GM23338 (cell line): ENCODE results near the gene CNPY1. TPM values are rescaled to one million over a fixed set of nuclear protein-coding genes. Genes with fewer than 3 reads are reported as not detected.
A peak's percentile ranks its signal among the peaks of the same experiment; 100 is the strongest.

Experiments
- ATAC-seq: fragments of 200-7000 bp; cut with Tn5 transposase; 3 replicates; pipeline ENCODE4 v1.9.1; 2020
- DNase-seq: peaks from one replicate; pipeline ENCODE4 v3.0.0-alpha.2; 2015; ENCODE audit warnings: low spot score
- H2AFZ ChIP-seq: fragments of 200-600 bp; sonication (generic); 2 replicates; pipeline ENCODE4 v1.8.0; 2016; ENCODE audit warnings: antibody characterized with exemption, mild to moderate bottlenecking, moderate library complexity
- H3F3A ChIP-seq: fragments of 200-600 bp; sonication (generic); replicated peaks from 2 replicates; pipeline ENCODE4 v1.8.0; 2017; ENCODE audit warnings: antibody characterized with exemption, mixed run types, low read depth
- H3K27ac ChIP-seq: fragments of 200-600 bp; sonication (generic); 2 replicates; pipeline ENCODE4 v1.6.1; 2016; ENCODE audit warnings: low read depth
- H3K27me3 ChIP-seq: fragments of 200-600 bp; sonication (generic); 2 replicates; pipeline ENCODE4 v1.8.0; 2016; ENCODE audit warnings: mild to moderate bottlenecking, mixed run types, moderate library complexity; ENCODE audit not compliant: insufficient read depth
- H3K36me3 ChIP-seq: fragments of 200-600 bp; sonication (generic); 2 replicates; pipeline ENCODE4 v1.8.0; 2016; ENCODE audit warnings: mild to moderate bottlenecking; ENCODE audit not compliant: insufficient read depth
- H3K4me1 ChIP-seq: fragments of 200-600 bp; sonication (generic); 2 replicates; pipeline ENCODE4 v1.8.0; 2016; ENCODE audit warnings: mild to moderate bottlenecking, moderate library complexity; ENCODE audit not compliant: insufficient read depth
- H3K4me2 ChIP-seq: fragments of 200-600 bp; sonication (generic); 2 replicates; pipeline ENCODE4 v1.7.1; 2017; ENCODE audit warnings: mixed run types
- H3K4me3 ChIP-seq: fragments of 200-600 bp; sonication (generic); 2 replicates; pipeline ENCODE4 v1.6.1; 2016; ENCODE audit warnings: mixed run types
- H3K79me2 ChIP-seq: fragments of 200-600 bp; sonication (generic); replicated peaks from 2 replicates; pipeline ENCODE4 v1.8.0; 2017; ENCODE audit warnings: mild to moderate bottlenecking; ENCODE audit not compliant: insufficient read depth
- H3K9me2 ChIP-seq: fragments of 200-600 bp; sonication (generic); 2 replicates; pipeline ENCODE4 v1.8.0; 2017; ENCODE audit not compliant: insufficient read depth
- H4K20me1 ChIP-seq: fragments of 200-600 bp; sonication (generic); replicated peaks from 2 replicates; pipeline ENCODE4 v1.8.0; 2017; ENCODE audit warnings: mild to moderate bottlenecking; ENCODE audit not compliant: insufficient read depth
- H3K27ac Mint-ChIP-seq: 2 replicates; pipeline ENCODE4 v1.8.0; 2020; ENCODE audit warnings: inconsistent platforms, mild to moderate bottlenecking, moderate library complexity, mixed read lengths
- H3K27me3 Mint-ChIP-seq: 3 replicates; pipeline ENCODE4 v1.8.0; 2022; ENCODE audit warnings: low read depth, mild to moderate bottlenecking, moderate library complexity, mixed read lengths, inconsistent platforms; ENCODE audit not compliant: insufficient read depth, poor library complexity
- H3K36me3 Mint-ChIP-seq: 3 replicates; pipeline ENCODE4 v1.8.0; 2021; ENCODE audit warnings: low read depth, mild to moderate bottlenecking, inconsistent platforms, moderate library complexity, mixed read lengths
- H3K4me1 Mint-ChIP-seq: 3 replicates; pipeline ENCODE4 v1.8.0; 2020; ENCODE audit warnings: mild to moderate bottlenecking, inconsistent platforms, mixed read lengths
- H3K4me3 Mint-ChIP-seq: 3 replicates; pipeline ENCODE4 v1.8.0; 2021; ENCODE audit warnings: moderate library complexity, mild to moderate bottlenecking, inconsistent platforms, mixed read lengths
- H3K9me3 Mint-ChIP-seq: 3 replicates; pipeline ENCODE4 v1.8.0; 2020; ENCODE audit warnings: moderate library complexity, mild to moderate bottlenecking, inconsistent platforms, mixed read lengths
- CREB1 ChIP-seq: fragments of 250-450 bp; sonication (Bioruptor Pico); IDR thresholded peaks from 2 replicates; pipeline ENCODE4 v1.5.0; 2020; ENCODE audit warnings: low read depth, mild to moderate bottlenecking, moderate library complexity
- EZH2 ChIP-seq: fragments of 200-600 bp; sonication (generic); IDR thresholded peaks from one replicate; pipeline ENCODE4 v1.8.0; 2017; ENCODE audit warnings: antibody characterized with exemption, mild to moderate bottlenecking, low read depth; ENCODE audit not compliant: unreplicated experiment
- EZH2phosphoT487 ChIP-seq: fragments of 200-600 bp; sonication (generic); IDR thresholded peaks from one replicate; pipeline ENCODE4 v1.8.1; 2018; ENCODE audit warnings: antibody characterized with exemption; ENCODE audit not compliant: unreplicated experiment
- JUNB ChIP-seq: IDR thresholded peaks from one replicate; pipeline ENCODE4 v1.6.1; 2016; ENCODE audit warnings: antibody characterized with exemption; ENCODE audit not compliant: unreplicated experiment
- NANOG ChIP-seq: IDR thresholded peaks from 2 replicates; pipeline ENCODE4 v1.6.1; 2016; ENCODE audit warnings: antibody characterized with exemption, borderline replicate concordance
- POLR2AphosphoS5 ChIP-seq: IDR thresholded peaks from 2 replicates; pipeline ENCODE4 v1.6.1; 2016; ENCODE audit warnings: antibody characterized with exemption, low read depth
- REST ChIP-seq: IDR thresholded peaks from one replicate; pipeline ENCODE4 v1.6.1; 2018; ENCODE audit warnings: antibody characterized with exemption; ENCODE audit not compliant: unreplicated experiment
- STAT1 ChIP-seq: IDR thresholded peaks from one replicate; pipeline ENCODE4 v1.6.1; 2016; ENCODE audit warnings: antibody characterized with exemption; ENCODE audit not compliant: unreplicated experiment
- ZNF114 ChIP-seq: fragments of 250-450 bp; sonication (Bioruptor Pico); IDR thresholded peaks from 2 replicates; pipeline ENCODE4 v1.5.0; 2020; ENCODE audit warnings: mild to moderate bottlenecking, moderate library complexity
- ZNF331 ChIP-seq: fragments of 250-450 bp; sonication (Bioruptor Pico); IDR thresholded peaks from 2 replicates; pipeline ENCODE4 v1.5.0; 2020; ENCODE audit warnings: low read depth, mild to moderate bottlenecking, moderate library complexity
- polyA plus RNA-seq: library from polyadenylated mRNA; unstranded; fragments of >200 nt; fragmentation: Nextera tagmentation; extraction: Ambion mirVana; gene quantifications from 2 replicates; pipeline ENCODE4 v1.2.1, GENCODE V29; 2016
- total RNA-seq: library from RNA; depleted of rRNA; stranded (reverse); fragments of >200 nt; shearing (Covaris generic); gene quantifications from 2 replicates; pipeline ENCODE4 v1.2.3, GENCODE V29; 2014
- TF ChIP-seq, protein P1 (sequence below): fragments of 250-450 bp; sonication (Bioruptor Pico); IDR thresholded peaks from 2 replicates; pipeline ENCODE4 v1.5.0; 2020; ENCODE audit warnings: mild to moderate bottlenecking, moderate library complexity
- TF ChIP-seq, protein P2 (sequence below): IDR thresholded peaks from 2 replicates; pipeline ENCODE4 v1.6.1; 2016; ENCODE audit warnings: antibody characterized with exemption
- TF ChIP-seq, protein P3 (sequence below), 2 experiments: fragments of 200-600 bp in 1 of 2; sonication (generic) in 1 of 2; conservative IDR thresholded peaks; 2 replicates each; pipeline versions ENCODE4 v1.5.1 to v1.6.1; 2016 to 2017; ENCODE audit warnings: antibody characterized with exemption in 2 of 2, low read depth in 2 of 2, mild to moderate bottlenecking in 2 of 2, moderate library complexity in 1 of 2

Gene CNPY1
- total and polyA plus RNA-seq, 2 experiments from 2014 or later: not detected

DNA sequence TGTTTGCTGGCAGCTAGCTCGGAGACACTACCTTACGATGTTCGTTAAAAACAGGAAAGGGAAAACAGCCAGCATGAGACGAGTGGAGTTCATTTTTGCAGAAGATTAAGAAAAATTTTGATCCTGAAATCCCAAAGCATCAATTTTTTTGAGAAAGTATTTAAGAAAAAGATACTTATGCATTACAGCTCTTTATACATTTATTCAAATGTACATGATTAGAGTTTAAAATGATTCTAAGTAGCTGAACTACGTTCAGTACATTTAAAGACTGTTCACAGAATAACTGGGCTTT, 34.7 kb downstream of the CNPY1 start:
- Histone ChIP-seq H3K9me2 (no peaks in the 10 kb centered on the region), H3K27me3 (peaks cover 95% of the 10 kb centered on the region), H3K36me3 (no peaks in the 10 kb centered on the region), H3K27ac (no peak overlapping the region), H3F3A (peaks cover 13% of the 10 kb centered on the region; the same call in 1 of the 2 replicates), H2AFZ (no peak overlapping the region), H3K79me2 (no peaks in the 10 kb centered on the region), H3K4me3 (no peak overlapping the region), H4K20me1 (peaks cover 19% of the 10 kb centered on the region; the same call in 1 of the 2 replicates), H3K4me2 (peak overlapping the region; percentile 75; the same call in 1 of the 2 replicates), H3K4me1 (peaks cover 43% of the 10 kb centered on the region)
- Mint-ChIP-seq H3K27ac (no peak overlapping the region), H3K4me3 (no peak overlapping the region), H3K4me1 (peaks cover 45% of the 10 kb centered on the region), H3K9me3 (no peaks in the 10 kb centered on the region), H3K27me3 (peaks cover 89% of the 10 kb centered on the region), H3K36me3 (no peaks in the 10 kb centered on the region)
- TF ChIP-seq, protein P1, sequence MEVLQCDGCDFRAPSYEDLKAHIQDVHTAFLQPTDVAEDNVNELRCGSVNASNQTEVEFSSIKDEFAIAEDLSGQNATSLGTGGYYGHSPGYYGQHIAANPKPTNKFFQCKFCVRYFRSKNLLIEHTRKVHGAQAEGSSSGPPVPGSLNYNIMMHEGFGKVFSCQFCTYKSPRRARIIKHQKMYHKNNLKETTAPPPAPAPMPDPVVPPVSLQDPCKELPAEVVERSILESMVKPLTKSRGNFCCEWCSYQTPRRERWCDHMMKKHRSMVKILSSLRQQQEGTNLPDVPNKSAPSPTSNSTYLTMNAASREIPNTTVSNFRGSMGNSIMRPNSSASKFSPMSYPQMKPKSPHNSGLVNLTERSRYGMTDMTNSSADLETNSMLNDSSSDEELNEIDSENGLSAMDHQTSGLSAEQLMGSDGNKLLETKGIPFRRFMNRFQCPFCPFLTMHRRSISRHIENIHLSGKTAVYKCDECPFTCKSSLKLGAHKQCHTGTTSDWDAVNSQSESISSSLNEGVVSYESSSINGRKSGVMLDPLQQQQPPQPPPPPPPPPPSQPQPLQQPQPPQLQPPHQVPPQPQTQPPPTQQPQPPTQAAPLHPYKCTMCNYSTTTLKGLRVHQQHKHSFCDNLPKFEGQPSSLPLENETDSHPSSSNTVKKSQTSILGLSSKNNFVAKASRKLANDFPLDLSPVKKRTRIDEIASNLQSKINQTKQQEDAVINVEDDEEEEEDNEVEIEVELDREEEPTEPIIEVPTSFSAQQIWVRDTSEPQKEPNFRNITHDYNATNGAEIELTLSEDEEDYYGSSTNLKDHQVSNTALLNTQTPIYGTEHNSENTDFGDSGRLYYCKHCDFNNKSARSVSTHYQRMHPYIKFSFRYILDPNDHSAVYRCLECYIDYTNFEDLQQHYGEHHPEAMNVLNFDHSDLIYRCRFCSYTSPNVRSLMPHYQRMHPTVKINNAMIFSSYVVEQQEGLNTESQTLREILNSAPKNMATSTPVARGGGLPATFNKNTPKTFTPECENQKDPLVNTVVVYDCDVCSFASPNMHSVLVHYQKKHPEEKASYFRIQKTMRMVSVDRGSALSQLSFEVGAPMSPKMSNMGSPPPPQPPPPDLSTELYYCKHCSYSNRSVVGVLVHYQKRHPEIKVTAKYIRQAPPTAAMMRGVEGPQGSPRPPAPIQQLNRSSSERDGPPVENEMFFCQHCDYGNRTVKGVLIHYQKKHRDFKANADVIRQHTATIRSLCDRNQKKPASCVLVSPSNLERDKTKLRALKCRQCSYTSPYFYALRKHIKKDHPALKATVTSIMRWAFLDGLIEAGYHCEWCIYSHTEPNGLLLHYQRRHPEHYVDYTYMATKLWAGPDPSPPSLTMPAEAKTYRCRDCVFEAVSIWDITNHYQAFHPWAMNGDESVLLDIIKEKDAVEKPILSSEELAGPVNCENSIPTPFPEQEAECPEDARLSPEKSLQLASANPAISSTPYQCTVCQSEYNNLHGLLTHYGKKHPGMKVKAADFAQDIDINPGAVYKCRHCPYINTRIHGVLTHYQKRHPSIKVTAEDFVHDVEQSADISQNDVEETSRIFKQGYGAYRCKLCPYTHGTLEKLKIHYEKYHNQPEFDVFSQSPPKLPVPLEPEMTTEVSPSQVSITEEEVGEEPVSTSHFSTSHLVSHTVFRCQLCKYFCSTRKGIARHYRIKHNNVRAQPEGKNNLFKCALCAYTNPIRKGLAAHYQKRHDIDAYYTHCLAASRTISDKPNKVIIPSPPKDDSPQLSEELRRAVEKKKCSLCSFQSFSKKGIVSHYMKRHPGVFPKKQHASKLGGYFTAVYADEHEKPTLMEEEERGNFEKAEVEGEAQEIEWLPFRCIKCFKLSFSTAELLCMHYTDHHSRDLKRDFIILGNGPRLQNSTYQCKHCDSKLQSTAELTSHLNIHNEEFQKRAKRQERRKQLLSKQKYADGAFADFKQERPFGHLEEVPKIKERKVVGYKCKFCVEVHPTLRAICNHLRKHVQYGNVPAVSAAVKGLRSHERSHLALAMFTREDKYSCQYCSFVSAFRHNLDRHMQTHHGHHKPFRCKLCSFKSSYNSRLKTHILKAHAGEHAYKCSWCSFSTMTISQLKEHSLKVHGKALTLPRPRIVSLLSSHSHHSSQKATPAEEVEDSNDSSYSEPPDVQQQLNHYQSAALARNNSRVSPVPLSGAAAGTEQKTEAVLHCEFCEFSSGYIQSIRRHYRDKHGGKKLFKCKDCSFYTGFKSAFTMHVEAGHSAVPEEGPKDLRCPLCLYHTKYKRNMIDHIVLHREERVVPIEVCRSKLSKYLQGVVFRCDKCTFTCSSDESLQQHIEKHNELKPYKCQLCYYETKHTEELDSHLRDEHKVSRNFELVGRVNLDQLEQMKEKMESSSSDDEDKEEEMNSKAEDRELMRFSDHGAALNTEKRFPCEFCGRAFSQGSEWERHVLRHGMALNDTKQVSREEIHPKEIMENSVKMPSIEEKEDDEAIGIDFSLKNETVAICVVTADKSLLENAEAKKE (CRISPR knock-in tag): no peak
- TF ChIP-seq, protein P2, sequence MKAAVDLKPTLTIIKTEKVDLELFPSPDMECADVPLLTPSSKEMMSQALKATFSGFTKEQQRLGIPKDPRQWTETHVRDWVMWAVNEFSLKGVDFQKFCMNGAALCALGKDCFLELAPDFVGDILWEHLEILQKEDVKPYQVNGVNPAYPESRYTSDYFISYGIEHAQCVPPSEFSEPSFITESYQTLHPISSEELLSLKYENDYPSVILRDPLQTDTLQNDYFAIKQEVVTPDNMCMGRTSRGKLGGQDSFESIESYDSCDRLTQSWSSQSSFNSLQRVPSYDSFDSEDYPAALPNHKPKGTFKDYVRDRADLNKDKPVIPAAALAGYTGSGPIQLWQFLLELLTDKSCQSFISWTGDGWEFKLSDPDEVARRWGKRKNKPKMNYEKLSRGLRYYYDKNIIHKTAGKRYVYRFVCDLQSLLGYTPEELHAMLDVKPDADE: no peak
- TF ChIP-seq, protein P3, sequence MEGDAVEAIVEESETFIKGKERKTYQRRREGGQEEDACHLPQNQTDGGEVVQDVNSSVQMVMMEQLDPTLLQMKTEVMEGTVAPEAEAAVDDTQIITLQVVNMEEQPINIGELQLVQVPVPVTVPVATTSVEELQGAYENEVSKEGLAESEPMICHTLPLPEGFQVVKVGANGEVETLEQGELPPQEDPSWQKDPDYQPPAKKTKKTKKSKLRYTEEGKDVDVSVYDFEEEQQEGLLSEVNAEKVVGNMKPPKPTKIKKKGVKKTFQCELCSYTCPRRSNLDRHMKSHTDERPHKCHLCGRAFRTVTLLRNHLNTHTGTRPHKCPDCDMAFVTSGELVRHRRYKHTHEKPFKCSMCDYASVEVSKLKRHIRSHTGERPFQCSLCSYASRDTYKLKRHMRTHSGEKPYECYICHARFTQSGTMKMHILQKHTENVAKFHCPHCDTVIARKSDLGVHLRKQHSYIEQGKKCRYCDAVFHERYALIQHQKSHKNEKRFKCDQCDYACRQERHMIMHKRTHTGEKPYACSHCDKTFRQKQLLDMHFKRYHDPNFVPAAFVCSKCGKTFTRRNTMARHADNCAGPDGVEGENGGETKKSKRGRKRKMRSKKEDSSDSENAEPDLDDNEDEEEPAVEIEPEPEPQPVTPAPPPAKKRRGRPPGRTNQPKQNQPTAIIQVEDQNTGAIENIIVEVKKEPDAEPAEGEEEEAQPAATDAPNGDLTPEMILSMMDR (conservative IDR thresholded peaks at IDR 0.05; ENCODE audit: low read depth in 2 of 2): no peak
- no peak for TF ChIP-seq JUNB
- TF ChIP-seq ZNF114 (CRISPR knock-in tag): no peak
- TF ChIP-seq ZNF331: no peak
- TF ChIP-seq STAT1: no peak
- TF ChIP-seq EZH2: no peak
- no peak for TF ChIP-seq CREB1 (CRISPR knock-in tag)
- TF ChIP-seq REST: no peak
- no peak for TF ChIP-seq POLR2AphosphoS5
- no peak for TF ChIP-seq EZH2phosphoT487
- no peak for TF ChIP-seq NANOG
- no peak for ATAC-seq
- no peak for DNase-seq
